SK-N-SH treated with all-trans-retinoic acid at 6 μM for 48 hours (cell line): ENCODE results near the gene CRISPLD2.
A peak's percentile ranks its signal among the peaks of the same experiment; 100 is the strongest.

Experiments
- ATAC-seq: fragments of 200-7000 bp; cut with Tn5 transposase; 3 replicates; pipeline ENCODE4 v1.9.1; 2020; ENCODE audit warnings: mild to moderate bottlenecking, moderate library complexity
- ARNTL ChIP-seq: fragments of 450-650 bp; formaldehyde crosslinking; IDR thresholded peaks from 2 replicates; pipeline ENCODE4 v1.5.0; 2020; ENCODE audit warnings: low read depth, mild to moderate bottlenecking, moderate library complexity, borderline replicate concordance
- BACH2 ChIP-seq: fragments of 250-450 bp; sonication (Bioruptor Pico); IDR thresholded peaks from 2 replicates; pipeline ENCODE4 v1.9.0; 2021; ENCODE audit warnings: mild to moderate bottlenecking, borderline replicate concordance
- CSDC2 ChIP-seq: fragments of 250-450 bp; sonication (Bioruptor Pico); IDR thresholded peaks from 2 replicates; pipeline ENCODE4 v1.5.0; 2020; ENCODE audit warnings: mild to moderate bottlenecking, moderate library complexity
- GLIS3 ChIP-seq: fragments of 250-450 bp; sonication (Bioruptor Pico); IDR thresholded peaks from 2 replicates; pipeline ENCODE4 v1.5.0; 2020; ENCODE audit warnings: mild to moderate bottlenecking, moderate library complexity
- OSR1 ChIP-seq: fragments of 250-450 bp; sonication (Bioruptor Pico); IDR thresholded peaks from 2 replicates; pipeline ENCODE4 v1.8.0; 2022; ENCODE audit warnings: moderate library complexity, mild to moderate bottlenecking, inconsistent platforms
- PATZ1 ChIP-seq: fragments of 250-450 bp; sonication (Bioruptor Pico); IDR thresholded peaks from 2 replicates; pipeline ENCODE4 v1.8.0; 2020; ENCODE audit warnings: mild to moderate bottlenecking, moderate library complexity, borderline replicate concordance
- POU6F1 ChIP-seq: fragments of 250-450 bp; sonication (Bioruptor Pico); IDR thresholded peaks from 2 replicates; pipeline ENCODE4 v1.8.0; 2021; ENCODE audit warnings: low read depth, mild to moderate bottlenecking, moderate library complexity, borderline replicate concordance
- PPARA ChIP-seq: fragments of 250-450 bp; sonication (Bioruptor Pico); IDR thresholded peaks from 2 replicates; pipeline ENCODE4 v1.5.0; 2020; ENCODE audit warnings: mild to moderate bottlenecking, borderline replicate concordance
- SNAI2 ChIP-seq: fragments of 250-450 bp; sonication (Bioruptor Pico); IDR thresholded peaks from 2 replicates; pipeline ENCODE4 v1.5.0; 2020; ENCODE audit warnings: mild to moderate bottlenecking, moderate library complexity
- TCF4 ChIP-seq: fragments of 250-450 bp; sonication (Bioruptor Pico); IDR thresholded peaks from 2 replicates; pipeline ENCODE4 v1.8.0; 2021; ENCODE audit warnings: mild to moderate bottlenecking, moderate library complexity, borderline replicate concordance
- TOX ChIP-seq: fragments of 250-450 bp; sonication (Bioruptor Pico); IDR thresholded peaks from 2 replicates; pipeline ENCODE4 v1.8.0; 2021; ENCODE audit warnings: mild to moderate bottlenecking, moderate library complexity, borderline replicate concordance
- ZC3H10 ChIP-seq: fragments of 250-450 bp; sonication (Bioruptor Pico); IDR thresholded peaks from 2 replicates; pipeline ENCODE4 v1.5.1; 2021; ENCODE audit warnings: mild to moderate bottlenecking, moderate library complexity
- ZFP3 ChIP-seq: fragments of 250-450 bp; sonication (Bioruptor Pico); IDR thresholded peaks from 2 replicates; pipeline ENCODE4 v1.5.0; 2020; ENCODE audit warnings: mild to moderate bottlenecking, moderate library complexity
- ZFP30 ChIP-seq: fragments of 450-650 bp; formaldehyde crosslinking; IDR thresholded peaks from 2 replicates; pipeline ENCODE4 v1.5.0; 2022; ENCODE audit warnings: mild to moderate bottlenecking, moderate library complexity
- ZNF565 ChIP-seq: fragments of 450-650 bp; formaldehyde crosslinking; conservative IDR thresholded peaks from 2 replicates; pipeline ENCODE4 v1.5.0; 2020; ENCODE audit warnings: low read depth, mild to moderate bottlenecking, moderate library complexity
- ZNF70 ChIP-seq: fragments of 450-650 bp; formaldehyde crosslinking; IDR thresholded peaks from 2 replicates; pipeline ENCODE4 v1.5.0; 2020; ENCODE audit warnings: mild to moderate bottlenecking, moderate library complexity
- ZNF8 ChIP-seq: fragments of 450-650 bp; formaldehyde crosslinking; IDR thresholded peaks from 2 replicates; pipeline ENCODE4 v1.5.0; 2020; ENCODE audit warnings: mild to moderate bottlenecking, moderate library complexity
- TF ChIP-seq, protein P1 (sequence below): fragments of 250-450 bp; sonication (Bioruptor Pico); IDR thresholded peaks from 2 replicates; pipeline ENCODE4 v1.5.0; 2020; ENCODE audit warnings: mild to moderate bottlenecking, moderate library complexity
- TF ChIP-seq, protein P2 (sequence below): fragments of 250-450 bp; sonication (Bioruptor Pico); IDR thresholded peaks from 2 replicates; pipeline ENCODE4 v1.5.1; 2020; ENCODE audit warnings: low read depth, mild to moderate bottlenecking, moderate library complexity
- TF ChIP-seq, protein P3 (sequence below): fragments of 250-450 bp; sonication (Bioruptor Pico); IDR thresholded peaks from 2 replicates; pipeline ENCODE4 v1.5.1; 2021; ENCODE audit warnings: mild to moderate bottlenecking, moderate library complexity

Gene CRISPLD2

GRCh38 chr16:84907575-84907974 lies 87.8 kb downstream of the CRISPLD2 start:
- ATAC-seq = no peak
- TF ChIP-seq CSDC2 (CRISPR knock-in tag) = no peak
- TF ChIP-seq TCF4 (CRISPR knock-in tag) = no peak
- no peak for TF ChIP-seq GLIS3
- no peak for TF ChIP-seq ARNTL (CRISPR knock-in tag)
- TF ChIP-seq BACH2 (CRISPR knock-in tag) = no peak

DNA sequence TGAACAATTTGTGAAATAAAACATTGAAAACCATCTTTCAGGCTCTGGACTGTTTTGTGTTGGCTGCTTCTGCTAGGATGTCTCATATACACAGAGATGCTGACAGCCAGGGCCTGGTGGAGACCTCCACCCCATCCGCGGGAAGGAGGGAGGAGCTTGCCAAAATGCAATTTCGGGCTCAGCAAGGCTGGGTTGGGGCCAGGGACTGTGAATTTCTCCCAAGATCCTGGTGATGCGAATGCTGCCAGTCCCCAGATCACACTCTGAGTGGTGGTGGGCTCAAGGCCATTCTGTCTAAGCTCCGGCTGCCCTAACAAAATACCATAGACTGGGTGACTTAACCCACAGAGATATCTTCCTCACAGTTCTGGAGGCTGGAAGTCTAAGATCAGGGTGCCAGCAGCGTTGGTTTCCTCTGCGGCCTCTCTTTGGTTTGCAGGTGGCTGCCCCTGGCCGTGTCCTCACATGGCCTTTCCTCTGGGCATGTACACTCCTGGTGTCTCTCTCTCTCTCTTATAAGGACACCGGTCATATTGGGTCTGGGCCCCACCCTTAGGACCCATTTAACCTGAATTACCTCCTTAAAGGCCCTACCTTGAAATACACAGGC lies 89.8 kb downstream of the CRISPLD2 start:
- ATAC-seq = no peak
- no peak for TF ChIP-seq ARNTL (CRISPR knock-in tag)
- no peak for TF ChIP-seq ZFP3 (CRISPR knock-in tag)
- TF ChIP-seq PATZ1 (CRISPR knock-in tag) = no peak
- TF ChIP-seq TOX (CRISPR knock-in tag) = no peak
- no peak for TF ChIP-seq GLIS3
- TF ChIP-seq BACH2 (CRISPR knock-in tag) = no peak
- no peak for TF ChIP-seq PPARA (CRISPR knock-in tag)
- TF ChIP-seq ZNF8 = no peak
- no peak for TF ChIP-seq ZFP30 (CRISPR knock-in tag)
- no peak for TF ChIP-seq OSR1 (CRISPR knock-in tag)
- TF ChIP-seq CSDC2 (CRISPR knock-in tag) = no peak

- ATAC-seq = no peak
- TF ChIP-seq BACH2 (CRISPR knock-in tag) (no peak), ZFP30 (CRISPR knock-in tag) (no peak)
Observed at GRCh38 chr16:84911486-84912216, 91.9 kb downstream of the CRISPLD2 start.

- TF ChIP-seq ZC3H10 (CRISPR knock-in tag) (no peak), POU6F1 (no peak), CSDC2 (CRISPR knock-in tag) (no peak), ZNF565 (CRISPR knock-in tag) (no peak), PPARA (CRISPR knock-in tag) (no peak), GLIS3 (no peak), BACH2 (CRISPR knock-in tag) (no peak), ZFP30 (CRISPR knock-in tag) (no peak), ZNF70 (peak; percentile 75), SNAI2 (no peak), ARNTL (CRISPR knock-in tag) (no peak), TCF4 (CRISPR knock-in tag) (peak; percentile 75; the same call in 1 of the 2 replicates)
- TF ChIP-seq, protein P1, sequence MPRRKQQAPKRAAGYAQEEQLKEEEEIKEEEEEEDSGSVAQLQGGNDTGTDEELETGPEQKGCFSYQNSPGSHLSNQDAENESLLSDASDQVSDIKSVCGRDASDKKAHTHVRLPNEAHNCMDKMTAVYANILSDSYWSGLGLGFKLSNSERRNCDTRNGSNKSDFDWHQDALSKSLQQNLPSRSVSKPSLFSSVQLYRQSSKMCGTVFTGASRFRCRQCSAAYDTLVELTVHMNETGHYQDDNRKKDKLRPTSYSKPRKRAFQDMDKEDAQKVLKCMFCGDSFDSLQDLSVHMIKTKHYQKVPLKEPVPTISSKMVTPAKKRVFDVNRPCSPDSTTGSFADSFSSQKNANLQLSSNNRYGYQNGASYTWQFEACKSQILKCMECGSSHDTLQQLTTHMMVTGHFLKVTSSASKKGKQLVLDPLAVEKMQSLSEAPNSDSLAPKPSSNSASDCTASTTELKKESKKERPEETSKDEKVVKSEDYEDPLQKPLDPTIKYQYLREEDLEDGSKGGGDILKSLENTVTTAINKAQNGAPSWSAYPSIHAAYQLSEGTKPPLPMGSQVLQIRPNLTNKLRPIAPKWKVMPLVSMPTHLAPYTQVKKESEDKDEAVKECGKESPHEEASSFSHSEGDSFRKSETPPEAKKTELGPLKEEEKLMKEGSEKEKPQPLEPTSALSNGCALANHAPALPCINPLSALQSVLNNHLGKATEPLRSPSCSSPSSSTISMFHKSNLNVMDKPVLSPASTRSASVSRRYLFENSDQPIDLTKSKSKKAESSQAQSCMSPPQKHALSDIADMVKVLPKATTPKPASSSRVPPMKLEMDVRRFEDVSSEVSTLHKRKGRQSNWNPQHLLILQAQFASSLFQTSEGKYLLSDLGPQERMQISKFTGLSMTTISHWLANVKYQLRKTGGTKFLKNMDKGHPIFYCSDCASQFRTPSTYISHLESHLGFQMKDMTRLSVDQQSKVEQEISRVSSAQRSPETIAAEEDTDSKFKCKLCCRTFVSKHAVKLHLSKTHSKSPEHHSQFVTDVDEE (CRISPR knock-in tag) = peak; percentile 52; the same call in 1 of the 2 replicates
- TF ChIP-seq, protein P2, sequence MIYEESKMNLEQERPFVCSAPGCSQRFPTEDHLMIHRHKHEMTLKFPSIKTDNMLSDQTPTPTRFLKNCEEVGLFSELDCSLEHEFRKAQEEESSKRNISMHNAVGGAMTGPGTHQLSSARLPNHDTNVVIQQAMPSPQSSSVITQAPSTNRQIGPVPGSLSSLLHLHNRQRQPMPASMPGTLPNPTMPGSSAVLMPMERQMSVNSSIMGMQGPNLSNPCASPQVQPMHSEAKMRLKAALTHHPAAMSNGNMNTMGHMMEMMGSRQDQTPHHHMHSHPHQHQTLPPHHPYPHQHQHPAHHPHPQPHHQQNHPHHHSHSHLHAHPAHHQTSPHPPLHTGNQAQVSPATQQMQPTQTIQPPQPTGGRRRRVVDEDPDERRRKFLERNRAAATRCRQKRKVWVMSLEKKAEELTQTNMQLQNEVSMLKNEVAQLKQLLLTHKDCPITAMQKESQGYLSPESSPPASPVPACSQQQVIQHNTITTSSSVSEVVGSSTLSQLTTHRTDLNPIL (CRISPR knock-in tag) = no peak
- TF ChIP-seq, protein P3, sequence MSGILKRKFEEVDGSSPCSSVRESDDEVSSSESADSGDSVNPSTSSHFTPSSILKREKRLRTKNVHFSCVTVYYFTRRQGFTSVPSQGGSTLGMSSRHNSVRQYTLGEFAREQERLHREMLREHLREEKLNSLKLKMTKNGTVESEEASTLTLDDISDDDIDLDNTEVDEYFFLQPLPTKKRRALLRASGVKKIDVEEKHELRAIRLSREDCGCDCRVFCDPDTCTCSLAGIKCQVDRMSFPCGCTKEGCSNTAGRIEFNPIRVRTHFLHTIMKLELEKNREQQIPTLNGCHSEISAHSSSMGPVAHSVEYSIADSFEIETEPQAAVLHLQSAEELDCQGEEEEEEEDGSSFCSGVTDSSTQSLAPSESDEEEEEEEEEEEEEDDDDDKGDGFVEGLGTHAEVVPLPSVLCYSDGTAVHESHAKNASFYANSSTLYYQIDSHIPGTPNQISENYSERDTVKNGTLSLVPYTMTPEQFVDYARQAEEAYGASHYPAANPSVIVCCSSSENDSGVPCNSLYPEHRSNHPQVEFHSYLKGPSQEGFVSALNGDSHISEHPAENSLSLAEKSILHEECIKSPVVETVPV (CRISPR knock-in tag) = no peak
Observed at GRCh38 chr16:84913315-84913714, 93.5 kb downstream of the CRISPLD2 start.

More at GRCh38 chr16:84913315-84913714, 93.5 kb downstream of the CRISPLD2 start:
- peak; percentile 35; the same call in 1 of the 3 replicates for ATAC-seq
